GM23338 (cell line): ENCODE results near the gene BABAM1.

Experiments used
- CTCF ChIP-seq, 2 experiments: fragments of 200-600 bp in 1 of 2; sonication (generic) in 1 of 2; conservative IDR thresholded peaks; 2 replicates each; pipeline versions ENCODE4 v1.5.1 to v1.6.1; 2016 to 2017; ENCODE audit warnings: antibody characterized with exemption in 2 of 2, low read depth in 2 of 2, mild to moderate bottlenecking in 2 of 2, moderate library complexity in 1 of 2
- POLR2AphosphoS5 ChIP-seq: IDR thresholded peaks from 2 replicates; pipeline ENCODE4 v1.6.1; 2016; ENCODE audit warnings: antibody characterized with exemption, low read depth

DNA sequence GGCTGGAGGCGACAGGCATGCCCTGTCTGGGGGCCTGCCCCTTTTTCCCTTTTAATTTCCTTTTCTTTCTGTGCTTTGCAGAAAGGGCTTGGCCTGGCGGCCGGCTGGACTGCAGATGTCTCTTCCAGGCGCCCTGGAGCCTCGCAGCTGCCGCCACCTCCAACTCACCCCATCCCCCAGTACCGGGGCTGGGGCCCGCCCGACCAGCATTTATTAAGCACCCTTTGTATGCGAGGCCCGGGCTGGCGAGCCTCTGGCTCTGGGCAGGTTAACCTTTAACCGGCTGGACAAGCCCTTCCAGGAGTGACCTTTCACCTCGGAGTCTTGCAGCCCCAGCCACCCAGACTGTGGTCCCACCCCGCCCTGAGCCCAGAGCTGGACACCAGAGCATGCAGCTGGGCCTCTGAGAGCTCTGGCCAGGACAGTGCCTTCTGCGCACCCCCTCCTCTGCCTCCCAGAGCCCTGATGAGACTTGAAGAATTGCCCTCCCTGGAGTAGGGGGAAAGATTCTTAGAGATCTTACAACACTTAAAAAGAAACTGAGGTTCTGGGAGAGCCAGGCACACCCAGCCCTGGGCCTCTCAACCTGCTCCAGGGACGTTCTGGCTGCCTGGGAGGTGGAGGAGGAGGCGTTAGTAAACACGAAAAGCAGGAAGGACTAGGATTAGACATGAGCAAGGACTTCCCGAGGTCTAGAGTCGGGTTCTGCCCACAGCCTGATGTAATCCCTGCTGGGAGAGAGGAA is 20.4 kb upstream of the BABAM1 start:
- TF ChIP-seq POLR2AphosphoS5, result no peak
- TF ChIP-seq CTCF (conservative IDR thresholded peaks at IDR 0.05; ENCODE audit: low read depth in 2 of 2), result no peak
